Measurements from ENCODE around the gene PPP2R2B. TPM values are rescaled to one million over a fixed set of nuclear protein-coding genes. Genes with fewer than 3 reads are reported as not detected.

The PPP2R2B gene
- total and polyA plus RNA-seq, 2 donors (not counting 3 experiments of a cell fraction or from before 2014, with no cell fraction given), result not detected

GRCh38 chr5:146561711-146562110, 316.8 kb downstream of the PPP2R2B start:
- Histone ChIP-seq H3K4me3 (replicated peaks in 1 of 3; ENCODE audit: insufficient read depth in 1 of 3, low read depth in 1 of 3, low read length in 3 of 3) (no peak overlapping the region), H3K36me3 (ENCODE audit: control insufficient read depth in 2 of 2, extremely low read depth in 1 of 2, insufficient read depth in 2 of 2, low read length in 2 of 2) (no peaks in the 10 kb centered on the region), H3K79me2 (ENCODE audit: control insufficient read depth, insufficient read depth, low read length) (no peaks in the 10 kb centered on the region), H3K4me1 (ENCODE audit: control insufficient read depth, extremely low read depth, insufficient read depth, low read length) (no peaks in the 10 kb centered on the region), H4K20me1 (replicated peaks; ENCODE audit: control insufficient read depth, extremely low read depth, insufficient read depth, low read length) (no peaks in the 10 kb centered on the region), H3K4me2 (ENCODE audit: insufficient read depth, low read length) (no peak overlapping the region), H3K9ac (replicated peaks; ENCODE audit: extremely low read depth, insufficient read depth, low read length) (no peak overlapping the region), H3K27ac (ENCODE audit: insufficient read depth, low read depth, low read length) (no peak overlapping the region), H3K9me1 (replicated peaks; ENCODE audit: control insufficient read depth, extremely low read depth, insufficient read depth, low read length) (no peaks in the 10 kb centered on the region), H3K27me3 (ENCODE audit: control insufficient read depth in 2 of 2, insufficient read depth in 2 of 2, low read length in 2 of 2) (peaks cover 0 to 3% of the 10 kb centered on the region in 2 experiments), H3K9me3 (replicated peaks; ENCODE audit: control insufficient read depth, insufficient read depth, low read length) (no peaks in the 10 kb centered on the region), H2AFZ (ENCODE audit: low read depth, low read length) (no peak overlapping the region)
- BruUV-seq (replicated peaks), result no TSS peak
- TF ChIP-seq CTCF (IDR thresholded peaks at IDR 0.05; ENCODE audit: extremely low read depth in 1 of 2, insufficient read depth in 1 of 2, low read depth in 1 of 2, low read length in 2 of 2) (no peak), JUN (IDR thresholded peaks at IDR 0.05; ENCODE audit: borderline replicate concordance, insufficient read depth, insufficient read length, low read depth) (no peak), EZH2 (IDR thresholded peaks at IDR 0.05; ENCODE audit: borderline replicate concordance, low read depth, low read length, severe bottlenecking) (no peak), POLR2AphosphoS5 (IDR thresholded peaks at IDR 0.05; ENCODE audit: insufficient read depth, low read depth, low read length) (no peak), MAX (IDR thresholded peaks at IDR 0.05; ENCODE audit: insufficient read depth, insufficient read length) (no peak), GATA2 (IDR thresholded peaks at IDR 0.05; ENCODE audit: insufficient read depth, insufficient read length, low read depth, low read length) (no peak), FOS (IDR thresholded peaks at IDR 0.05; ENCODE audit: borderline replicate concordance, insufficient read depth, low read length) (no peak), MYC (IDR thresholded peaks at IDR 0.05; ENCODE audit: low read depth, low read length) (no peak), POLR2A (IDR thresholded peaks at IDR 0.05; ENCODE audit: low read depth, low read length) (no peak)
- intact Hi-C loops (cut with micrococcal nuclease) (no loop called here), dilution Hi-C loops (cut with MboI; ENCODE audit: extremely low pct_ligation_motif_present, low sequenced_read_pairs) (no loop called here)
- ChIA-PET CTCF (interaction anchor here (2.6 kb wide), 1 partner anchor 627 kb away, joined by 8 read pairs; no protein-coding TSS in a partner anchor), POLR2A (no interaction called here)
- DNase-seq (ENCODE audit: low read depth, low spot score) (no peak), FAIRE-seq (no peak)
